LNCaP clone FGC (cell line): Measurements from ENCODE around the gene PIK3CB.
"Not testable (repeated sequence)": the region's sequence is repeated elsewhere in the genome, so short reads cannot be mapped to it uniquely, and the experiment has no call there.

Experiments
- DNase-seq: peaks from one replicate; pipeline ENCODE4 v3.0.0-alpha.2; 2011; ENCODE audit warnings: low read depth
- H3K4me3 ChIP-seq: 2 replicates; pipeline ENCODE4 v1.5.1; 2011; ENCODE audit warnings: mild to moderate bottlenecking, low read depth, low read length, control low read depth
- TF ChIP-seq, protein P1 (sequence below): IDR thresholded peaks from 2 replicates; pipeline ENCODE4 v1.5.1; 2012; ENCODE audit warnings: mild to moderate bottlenecking; ENCODE audit not compliant: control insufficient read depth, insufficient read depth; ENCODE audit errors: extremely low read depth

Gene PIK3CB

DNA sequence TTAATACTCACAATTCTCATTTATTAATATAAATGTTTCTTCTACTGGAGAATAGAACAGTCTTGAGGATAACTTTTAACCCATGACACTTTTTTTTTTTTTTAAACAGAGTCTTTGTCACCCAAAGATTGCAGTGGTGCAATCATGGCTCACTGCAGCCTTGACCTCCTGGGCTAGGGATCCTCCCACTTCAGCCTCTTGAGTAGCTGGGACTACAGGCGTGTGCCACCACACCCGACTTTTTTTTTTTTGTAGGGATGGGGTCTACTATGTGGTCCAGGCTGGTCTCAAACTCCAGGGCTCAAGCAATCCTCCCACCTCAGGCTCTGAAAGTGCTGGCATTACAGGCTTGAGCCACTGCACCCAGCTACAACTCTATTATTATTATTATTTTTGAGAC, 34.5 kb downstream of the PIK3CB start:
- TF ChIP-seq, protein P1, sequence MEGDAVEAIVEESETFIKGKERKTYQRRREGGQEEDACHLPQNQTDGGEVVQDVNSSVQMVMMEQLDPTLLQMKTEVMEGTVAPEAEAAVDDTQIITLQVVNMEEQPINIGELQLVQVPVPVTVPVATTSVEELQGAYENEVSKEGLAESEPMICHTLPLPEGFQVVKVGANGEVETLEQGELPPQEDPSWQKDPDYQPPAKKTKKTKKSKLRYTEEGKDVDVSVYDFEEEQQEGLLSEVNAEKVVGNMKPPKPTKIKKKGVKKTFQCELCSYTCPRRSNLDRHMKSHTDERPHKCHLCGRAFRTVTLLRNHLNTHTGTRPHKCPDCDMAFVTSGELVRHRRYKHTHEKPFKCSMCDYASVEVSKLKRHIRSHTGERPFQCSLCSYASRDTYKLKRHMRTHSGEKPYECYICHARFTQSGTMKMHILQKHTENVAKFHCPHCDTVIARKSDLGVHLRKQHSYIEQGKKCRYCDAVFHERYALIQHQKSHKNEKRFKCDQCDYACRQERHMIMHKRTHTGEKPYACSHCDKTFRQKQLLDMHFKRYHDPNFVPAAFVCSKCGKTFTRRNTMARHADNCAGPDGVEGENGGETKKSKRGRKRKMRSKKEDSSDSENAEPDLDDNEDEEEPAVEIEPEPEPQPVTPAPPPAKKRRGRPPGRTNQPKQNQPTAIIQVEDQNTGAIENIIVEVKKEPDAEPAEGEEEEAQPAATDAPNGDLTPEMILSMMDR = no peak
- DNase-seq = no peak
- no peak overlapping the region for H3K4me3 ChIP-seq

DNA sequence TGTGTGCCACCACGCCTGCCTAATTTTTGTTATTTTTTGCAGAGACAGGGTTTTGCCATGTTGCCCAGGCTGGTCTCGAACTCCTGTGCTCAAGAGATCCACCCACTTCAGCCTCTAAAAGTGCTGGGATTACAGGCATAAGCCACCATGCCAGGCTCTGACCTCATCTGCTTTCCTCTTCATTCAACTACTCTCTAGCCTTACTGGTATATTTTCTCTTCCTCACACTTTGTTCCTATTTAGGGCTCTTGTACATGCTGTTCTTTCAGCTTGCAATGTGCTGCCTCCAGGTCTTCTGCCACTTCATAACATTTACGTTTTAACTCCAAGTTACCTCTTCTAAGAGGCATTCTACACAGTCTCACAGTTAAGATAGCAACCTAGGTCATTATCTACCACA, 34.9 kb downstream of the PIK3CB start:
- TF ChIP-seq, protein P1 = no peak
- DNase-seq = no peak
- no peak overlapping the region for H3K4me3 ChIP-seq

GRCh38 chr3:138797508-138798038, 37.2 kb downstream of the PIK3CB start:
- no peak for DNase-seq
- no peak overlapping the region for H3K4me3 ChIP-seq
- TF ChIP-seq, protein P1 = no peak

DNA sequence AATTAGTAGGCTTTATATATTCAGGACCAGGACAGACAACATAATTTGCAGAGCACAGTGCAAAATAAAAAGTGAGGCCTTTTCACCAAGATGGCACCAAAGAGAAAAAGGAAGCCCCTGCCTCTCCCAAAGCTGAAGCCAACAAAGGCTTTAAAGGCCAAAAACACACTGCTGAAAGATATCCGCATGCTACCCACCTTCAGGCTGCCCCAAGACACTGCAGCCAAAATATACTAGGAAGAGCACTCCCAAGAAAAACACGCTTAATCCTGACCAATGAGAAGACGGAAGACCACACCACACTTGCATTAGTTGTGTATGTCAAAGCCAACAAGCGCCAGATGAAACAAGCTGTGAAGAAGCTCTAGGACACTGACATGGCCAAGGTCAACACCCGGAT, 38.0 kb downstream of the PIK3CB start:
- no peak for DNase-seq
- H3K4me3 ChIP-seq = no peak overlapping the region
- TF ChIP-seq, protein P1 = no peak

DNA sequence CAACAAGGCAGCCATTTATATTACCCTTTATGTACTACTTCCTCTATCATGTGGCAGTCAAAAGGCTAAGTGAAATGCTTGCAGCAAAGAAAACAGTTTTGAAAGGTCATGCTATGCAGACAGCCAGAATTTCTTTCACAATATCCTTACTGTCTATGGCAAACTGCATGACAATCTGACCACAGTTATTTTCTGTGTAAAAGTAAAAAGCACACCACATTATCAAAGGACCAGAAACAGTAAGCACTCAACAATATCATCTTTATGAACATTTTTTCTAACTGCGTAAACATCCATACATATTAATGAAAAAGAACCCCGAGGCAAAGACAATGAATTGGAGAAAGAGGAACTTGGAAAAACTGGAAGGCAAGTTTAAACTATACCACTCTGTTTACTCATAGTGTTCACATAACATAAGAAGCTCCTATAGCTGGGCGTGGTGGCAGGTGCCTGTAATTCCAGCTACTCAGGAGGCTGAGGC, 47.9 kb downstream of the PIK3CB start:
- TF ChIP-seq, protein P1 = no peak
- no peak overlapping the region for H3K4me3 ChIP-seq
- no peak for DNase-seq

DNA sequence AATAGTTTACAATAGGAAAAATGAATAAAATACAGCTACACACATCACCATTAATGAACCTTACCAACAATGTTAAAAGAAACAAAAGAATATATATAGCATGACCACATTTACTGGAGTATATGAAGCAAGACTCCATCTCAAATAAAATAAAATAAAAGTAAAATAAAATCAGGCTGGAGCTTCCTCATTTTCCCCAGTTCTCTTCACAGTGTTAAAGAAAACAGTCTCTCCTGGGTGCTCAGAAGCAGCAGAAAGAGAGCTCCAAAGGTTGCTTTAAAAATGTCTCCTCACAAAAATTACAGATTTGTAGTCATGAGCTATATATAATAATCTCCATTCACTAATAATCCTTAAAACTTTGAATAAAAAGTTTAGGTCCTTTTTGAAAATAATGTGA, 48.8 kb downstream of the PIK3CB start:
- TF ChIP-seq, protein P1 = no peak
- H3K4me3 ChIP-seq = no peak overlapping the region
- DNase-seq = no peak

- DNase-seq, H3K4me3 ChIP-seq: not testable (repeated sequence)
Observed at GRCh38 chr3:138785362-138785857, 49.3 kb downstream of the PIK3CB start.
